K562 (cell line): Measurements from ENCODE around the gene FOXA3. TPM values are rescaled to one million over a fixed set of nuclear protein-coding genes. Genes with fewer than 3 reads are reported as not detected.
A peak's percentile ranks its signal among the peaks of the same experiment; 100 is the strongest.

Source experiments
- ATAC-seq: fragments of 200-7000 bp; cut with Tn5 transposase; 3 replicates; pipeline ENCODE4 v1.9.1; 2020; ENCODE audit warnings: moderate library complexity
- BruUV-seq: library from RNA; stranded (reverse); fragments of 400-500 nt; replicated peaks from 2 replicates; lab custom pipeline; 2021; lab: Mats Ljungman, UMichigan
- CTCF ChIA-PET: fragments of 300-600 bp; formaldehyde crosslinking; extraction: SDS; loops from one replicate; lab custom pipeline; 2021; ENCODE audit warnings: low intra/inter-chr PET ratio; lab: Yijun Ruan, JAX
- POLR2A ChIA-PET: fragments of 300-600, 350-650 bp; sonication (Branson Sonifier 250); formaldehyde crosslinking; extraction: SDS; loops from one replicate; lab custom pipeline; 2021; ENCODE audit warnings: antibody characterized with exemption, inconsistent platforms; lab: Yijun Ruan, JAX
- DNase-seq, 4 experiments: peaks; one replicate each; pipeline versions ENCODE4 v3.0.0 to v3.0.0-alpha.2; 2011 to 2018; ENCODE audit warnings: low spot score in 3 of 4, mixed read lengths in 3 of 4; ENCODE audit errors: extremely low read depth in 1 of 4
- FAIRE-seq: peaks from 2 replicates; lab custom pipeline; 2011; peaks lifted over from hg19 to GRCh38; lab: Jason Lieb, UNC
- H2AFZ ChIP-seq: 2 replicates; pipeline ENCODE4 v1.6.0; 2011; ENCODE audit warnings: low read depth, low read length, control low read depth, inconsistent platforms
- H3K27ac ChIP-seq: fragments of 200-600 bp; 3 replicates; pipeline ENCODE4 v1.8.0; 2011; ENCODE audit warnings: low read depth, mild to moderate bottlenecking, control low read depth, inconsistent platforms, low read length, moderate library complexity, mixed read lengths; ENCODE audit errors: extremely low read depth
- H3K27me3 ChIP-seq, 2 experiments: fragments of 300-600 bp in 1 of 2; 2 replicates in 1 of 2; 3 replicates in 1 of 2; pipeline versions ENCODE4 v1.6.0 to v1.8.0; 2011; ENCODE audit warnings: inconsistent platforms in 2 of 2, low read length in 2 of 2, mild to moderate bottlenecking in 1 of 2, mixed read lengths in 1 of 2, moderate library complexity in 1 of 2; ENCODE audit not compliant: control insufficient read depth in 2 of 2, insufficient read depth in 2 of 2
- H3K36me3 ChIP-seq: fragments of 300-600 bp; 3 replicates; pipeline ENCODE4 v1.8.0; 2011; ENCODE audit warnings: mild to moderate bottlenecking, low read length, inconsistent platforms; ENCODE audit not compliant: control insufficient read depth, insufficient read depth
- H3K4me1 ChIP-seq, 2 experiments: fragments of 200-600 bp in 1 of 2; replicated peaks in 1 of 2; 2 replicates in 1 of 2; 3 replicates in 1 of 2; pipeline versions ENCODE4 v1.5.1 to v1.8.0; 2011; ENCODE audit warnings: inconsistent platforms in 2 of 2, low read length in 2 of 2, mild to moderate bottlenecking in 1 of 2, mixed read lengths in 1 of 2, moderate library complexity in 1 of 2; ENCODE audit not compliant: control insufficient read depth in 2 of 2, insufficient read depth in 2 of 2
- H3K4me2 ChIP-seq: 2 replicates; pipeline ENCODE4 v1.6.1; 2011; ENCODE audit warnings: low read length, control low read depth, inconsistent platforms, mixed read lengths; ENCODE audit not compliant: insufficient read depth
- H3K4me3 ChIP-seq: fragments of 200-600 bp; sonication (generic), shearing (Covaris generic); 2 replicates; pipeline ENCODE4 v1.5.1; 2016; ENCODE audit warnings: control low read depth, inconsistent platforms
- H3K79me2 ChIP-seq: fragments of 200-600 bp; 3 replicates; pipeline ENCODE4 v1.8.0; 2011; ENCODE audit warnings: low read length, inconsistent platforms; ENCODE audit not compliant: control insufficient read depth, insufficient read depth
- H3K9ac ChIP-seq, 2 experiments: 2 replicates each; pipeline versions ENCODE4 v1.6.0 to v1.6.1; 2011; ENCODE audit warnings: low read depth in 2 of 2, low read length in 2 of 2, control low read depth in 1 of 2, inconsistent platforms in 1 of 2, mild to moderate bottlenecking in 1 of 2, mixed read lengths in 1 of 2; ENCODE audit not compliant: insufficient read depth in 1 of 2
- H3K9me1 ChIP-seq: one replicate; pipeline ENCODE4 v1.6.0; 2011; ENCODE audit warnings: inconsistent platforms, mild to moderate bottlenecking, low read length, moderate library complexity; ENCODE audit not compliant: control insufficient read depth, insufficient read depth
- H3K9me3 ChIP-seq: replicated peaks from 2 replicates; pipeline ENCODE4 v1.5.1; 2011; ENCODE audit warnings: low read depth, low read length, inconsistent platforms; ENCODE audit not compliant: control insufficient read depth, insufficient read depth
- H4K20me1 ChIP-seq: replicated peaks from 2 replicates; pipeline ENCODE4 v1.6.1; 2011; ENCODE audit warnings: low read length, inconsistent platforms, mixed read lengths; ENCODE audit not compliant: control insufficient read depth, insufficient read depth
- COPS2 ChIP-seq: fragments of 450-650 bp; conservative IDR thresholded peaks from 2 replicates; pipeline ENCODE4 v1.6.1; 2016; ENCODE audit warnings: mild to moderate bottlenecking, moderate library complexity
- EWSR1 ChIP-seq: fragments of 450-650 bp; IDR thresholded peaks from 2 replicates; pipeline ENCODE4 v1.6.1; 2018; ENCODE audit warnings: borderline replicate concordance, mild to moderate bottlenecking, low read depth, moderate library complexity; ENCODE audit not compliant: partially characterized antibody
- HEY1 ChIP-seq: fragments of 250-450 bp; sonication (Bioruptor Pico); IDR thresholded peaks from 2 replicates; pipeline ENCODE4 v1.5.0; 2020; ENCODE audit warnings: mild to moderate bottlenecking, moderate library complexity, borderline replicate concordance
- MEF2A ChIP-seq: IDR thresholded peaks from 2 replicates; pipeline ENCODE4 v1.6.1; 2011; ENCODE audit warnings: low read depth, mild to moderate bottlenecking, low read length, moderate library complexity; ENCODE audit not compliant: control insufficient read depth
- PREB ChIP-seq: sonication (generic); formaldehyde crosslinking; IDR thresholded peaks from 2 replicates; pipeline ENCODE4 v1.8.1; 2023; ENCODE audit warnings: mild to moderate bottlenecking, missing genetic modification reagents
- ZBTB12 ChIP-seq: fragments of 250-450 bp; sonication (Bioruptor Pico); IDR thresholded peaks from 2 replicates; pipeline ENCODE4 v1.4.0; 2020
- ZBTB33 ChIP-seq: sonication (generic); formaldehyde crosslinking; IDR thresholded peaks from 2 replicates; pipeline ENCODE4 v1.8.1; 2023; ENCODE audit warnings: mild to moderate bottlenecking, missing genetic modification reagents
- ZNF830 ChIP-seq: fragments of 250-450 bp; sonication (Bioruptor Pico); IDR thresholded peaks from 2 replicates; pipeline ENCODE4 v1.5.0; 2021; ENCODE audit warnings: mild to moderate bottlenecking
- WGBS: fragments of 100-300 bp; shearing (Covaris generic); methylation state at CpG from one replicate; pipeline ENCODE4 v1.1.6; 2016; ENCODE audit warnings: low coverage, mixed read lengths; ENCODE audit not compliant: insufficient coverage; ENCODE audit errors: missing lambda C conversion rate; 5-methylcytosine and 5-hydroxymethylcytosine counted together
- in situ Hi-C: fragments of 300-500 bp; cut with MboI; formaldehyde crosslinking; loops from 4 replicates; pipeline ENCODE4 v1.15.0; 2018; ENCODE audit warnings: inconsistent platforms, mixed read lengths
- intact Hi-C: fragments of 100-400 bp; cut with micrococcal nuclease; formaldehyde crosslinking; loops from 2 replicates; pipeline ENCODE4 v1.14.2; 2022
- polyA plus RNA-seq, 8 experiments: library from polyadenylated mRNA; depleted of rRNA in 4 of 8; stranded (reverse) in 5 of 8; unstranded in 3 of 8; fragments of >200 nt; fragmentation: Nextera tagmentation in 2 of 8; fragmentation: Illumina TruSeq in 1 of 8; extraction: Ambion mirVana in 2 of 8; extraction: Trizol in 1 of 8; gene quantifications; 2 replicates each; pipeline versions ENCODE4 v1.2.1 to v1.2.3, GENCODE V29; 2011 to 2014; ENCODE audit warnings: inconsistent platforms in 1 of 8, missing spikeins in 1 of 8
- total RNA-seq, 7 experiments: library from RNA; depleted of rRNA in 6 of 7; stranded (reverse); fragments of >200 nt in 6 of 7; fragmentation: Illumina TruSeq in 2 of 7; extraction: Trizol in 2 of 7; gene quantifications; 2 replicates each; pipeline versions ENCODE4 v1.2.1 to v1.2.3, GENCODE V29; 2011 to 2021; ENCODE audit warnings: low replicate concordance in 1 of 7
- TF ChIP-seq, protein P1 (sequence below): fragments of 250-450 bp; sonication (Bioruptor Pico); IDR thresholded peaks from 2 replicates; pipeline ENCODE4 v1.9.0; 2021; ENCODE audit warnings: mild to moderate bottlenecking, inconsistent platforms
- TF ChIP-seq, protein P2 (sequence below): fragments of 250-450 bp; sonication (Bioruptor Pico); IDR thresholded peaks from 2 replicates; pipeline ENCODE4 v1.5.1; 2021; ENCODE audit warnings: mild to moderate bottlenecking

FOXA3 gene
- total and polyA plus RNA-seq, 9 of the 15 experiments (the other 6 are each of a cell fraction or from before 2014, with no cell fraction given) = 1.3 to 15.5 (median 4.7) TPM

DNA sequence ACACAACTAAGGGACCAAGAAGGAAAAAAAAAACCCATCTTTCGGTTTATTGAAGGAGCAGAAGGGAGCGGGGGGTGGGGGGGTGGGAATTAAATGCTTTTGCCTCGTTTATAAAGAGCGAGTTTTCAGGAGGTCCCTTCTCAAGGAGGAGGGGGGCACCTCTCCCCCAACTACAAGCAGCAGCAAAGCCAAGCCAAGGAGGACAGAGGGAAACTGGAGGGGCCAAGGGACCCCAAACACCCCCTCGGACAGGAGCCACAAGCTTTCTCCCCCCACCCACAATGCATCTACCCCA, 19.4 kb downstream of the FOXA3 start (continued):
- 0 out of 2 replicates have a peak, but pooled peaks have one; percentile 67 for TF ChIP-seq PREB (CRISPR knock-in tag)

DNA sequence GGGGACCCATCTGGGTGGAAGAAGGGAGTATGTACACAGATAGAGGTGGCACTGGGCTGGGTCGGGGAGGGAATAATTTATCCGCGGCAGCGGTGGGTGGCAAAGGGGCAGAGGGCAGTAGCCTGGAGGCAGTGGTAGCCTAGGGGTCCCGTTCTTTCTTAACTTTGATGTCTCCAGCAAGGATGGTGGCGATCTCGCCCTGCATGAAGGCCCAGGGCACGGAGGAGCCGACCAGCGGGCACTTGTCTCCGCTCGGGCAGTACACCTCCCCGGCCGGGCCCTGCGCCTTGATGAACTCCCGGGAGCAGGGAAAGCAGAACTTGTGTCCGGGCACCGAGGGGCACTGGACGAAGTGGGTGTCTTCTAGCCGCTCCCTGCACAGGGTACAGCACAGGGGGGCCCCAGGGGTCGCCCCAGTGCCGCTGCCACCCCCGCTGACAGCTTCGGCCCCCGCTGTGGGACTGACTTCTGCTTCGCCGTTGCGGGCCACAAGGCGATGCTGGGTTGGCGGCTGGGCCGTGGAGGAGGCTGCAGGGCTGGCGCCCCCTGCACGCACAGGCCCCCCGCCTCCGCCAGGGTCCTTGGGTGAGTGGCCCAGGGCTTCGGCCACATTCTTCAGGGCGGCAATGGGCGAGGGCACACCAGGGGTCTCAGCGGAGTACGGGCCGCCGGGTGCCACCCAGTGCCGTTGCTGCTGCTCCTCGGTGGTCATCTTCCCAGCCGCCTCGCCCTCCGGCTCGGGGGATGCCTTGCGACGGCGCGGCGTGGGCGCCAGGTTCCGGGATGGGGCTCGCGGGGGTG, 20.0 kb downstream of the FOXA3 start:
- 89% methylated on average over 17 of the region's 57 CpGs for WGBS
- Histone ChIP-seq H3K4me2 (no peak overlapping the region), H3K4me3 (no peak overlapping the region), H4K20me1 (no peaks in the 10 kb centered on the region), H3K9me3 (no peaks in the 10 kb centered on the region), H3K4me1 (peaks cover 34 to 58% of the 10 kb centered on the region in 2 experiments; a peak in 4 of 5 replicates), H3K79me2 (peaks cover 25% of the 10 kb centered on the region), H3K9ac (peak overlapping the region in 1 of 2 experiments; percentile 49; a peak in 2 of 4 replicates), H3K36me3 (peaks cover 13% of the 10 kb centered on the region; the same call in 1 of the 3 replicates), H2AFZ (no peak overlapping the region), H3K27me3 (no peaks in the 10 kb centered on the region), H3K27ac (no peak overlapping the region), H3K9me1 (no peaks in the 10 kb centered on the region)
- in situ Hi-C loops = no loop called here
- DNase-seq (no peak), FAIRE-seq (no peak), ATAC-seq (no peak)
- POLR2A ChIA-PET = interaction anchor here (0.6 to 2.3 kb wide), 2 partner anchors 19 to 21 kb away, joined by 4 to 12 read pairs; partner anchors contain the start of gene MYPOP
- intact Hi-C loops = loop anchor here (1.0 kb wide), 2 partner anchors 21 to 67 kb away; partner anchors contain the start of gene SYMPK
- BruUV-seq = no TSS peak
- CTCF ChIA-PET = interaction anchor here (0.5 to 4.9 kb wide), 3 partner anchors 20 to 67 kb away, joined by 3 to 102 read pairs (median 56); partner anchors contain the start of genes FOXA3 and SYMPK
- TF ChIP-seq, protein P1, sequence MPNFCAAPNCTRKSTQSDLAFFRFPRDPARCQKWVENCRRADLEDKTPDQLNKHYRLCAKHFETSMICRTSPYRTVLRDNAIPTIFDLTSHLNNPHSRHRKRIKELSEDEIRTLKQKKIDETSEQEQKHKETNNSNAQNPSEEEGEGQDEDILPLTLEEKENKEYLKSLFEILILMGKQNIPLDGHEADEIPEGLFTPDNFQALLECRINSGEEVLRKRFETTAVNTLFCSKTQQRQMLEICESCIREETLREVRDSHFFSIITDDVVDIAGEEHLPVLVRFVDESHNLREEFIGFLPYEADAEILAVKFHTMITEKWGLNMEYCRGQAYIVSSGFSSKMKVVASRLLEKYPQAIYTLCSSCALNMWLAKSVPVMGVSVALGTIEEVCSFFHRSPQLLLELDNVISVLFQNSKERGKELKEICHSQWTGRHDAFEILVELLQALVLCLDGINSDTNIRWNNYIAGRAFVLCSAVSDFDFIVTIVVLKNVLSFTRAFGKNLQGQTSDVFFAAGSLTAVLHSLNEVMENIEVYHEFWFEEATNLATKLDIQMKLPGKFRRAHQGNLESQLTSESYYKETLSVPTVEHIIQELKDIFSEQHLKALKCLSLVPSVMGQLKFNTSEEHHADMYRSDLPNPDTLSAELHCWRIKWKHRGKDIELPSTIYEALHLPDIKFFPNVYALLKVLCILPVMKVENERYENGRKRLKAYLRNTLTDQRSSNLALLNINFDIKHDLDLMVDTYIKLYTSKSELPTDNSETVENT (CRISPR knock-in tag) = 0 out of 2 replicates have a peak, but pooled peaks have one; percentile 45
- no peak for TF ChIP-seq ZBTB12 (CRISPR knock-in tag)
- peak; percentile 93 for TF ChIP-seq ZBTB33
- TF ChIP-seq MEF2A = no peak
- no peak for TF ChIP-seq EWSR1
- TF ChIP-seq, protein P2, sequence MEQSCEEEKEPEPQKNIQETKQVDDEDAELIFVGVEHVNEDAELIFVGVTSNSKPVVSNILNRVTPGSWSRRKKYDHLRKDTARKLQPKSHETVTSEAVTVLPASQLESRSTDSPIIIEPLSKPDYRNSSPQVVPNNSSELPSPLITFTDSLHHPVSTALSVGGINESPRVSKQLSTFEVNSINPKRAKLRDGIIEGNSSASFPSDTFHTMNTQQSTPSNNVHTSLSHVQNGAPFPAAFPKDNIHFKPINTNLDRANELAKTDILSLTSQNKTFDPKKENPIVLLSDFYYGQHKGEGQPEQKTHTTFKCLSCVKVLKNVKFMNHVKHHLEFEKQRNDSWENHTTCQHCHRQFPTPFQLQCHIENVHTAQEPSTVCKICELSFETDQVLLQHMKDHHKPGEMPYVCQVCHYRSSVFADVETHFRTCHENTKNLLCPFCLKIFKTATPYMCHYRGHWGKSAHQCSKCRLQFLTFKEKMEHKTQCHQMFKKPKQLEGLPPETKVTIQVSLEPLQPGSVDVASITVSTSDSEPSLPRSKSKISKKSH (CRISPR knock-in tag) = no peak
- no peak for TF ChIP-seq HEY1
- no peak for TF ChIP-seq COPS2
- no peak for TF ChIP-seq ZNF830
